Inferior parietal cortex (tissue), 1 donor: ENCODE measurements around the gene NSMCE3.
"Not testable (repeated sequence)": the region's sequence is repeated elsewhere in the genome, so short reads cannot be mapped to it uniquely, and the experiment has no call there.

Source experiments
- DNase-seq: peaks from one replicate; pipeline ENCODE4 v3.0.0-alpha.2; 2016; ENCODE audit errors: extremely low spot score

Gene NSMCE3

DNA sequence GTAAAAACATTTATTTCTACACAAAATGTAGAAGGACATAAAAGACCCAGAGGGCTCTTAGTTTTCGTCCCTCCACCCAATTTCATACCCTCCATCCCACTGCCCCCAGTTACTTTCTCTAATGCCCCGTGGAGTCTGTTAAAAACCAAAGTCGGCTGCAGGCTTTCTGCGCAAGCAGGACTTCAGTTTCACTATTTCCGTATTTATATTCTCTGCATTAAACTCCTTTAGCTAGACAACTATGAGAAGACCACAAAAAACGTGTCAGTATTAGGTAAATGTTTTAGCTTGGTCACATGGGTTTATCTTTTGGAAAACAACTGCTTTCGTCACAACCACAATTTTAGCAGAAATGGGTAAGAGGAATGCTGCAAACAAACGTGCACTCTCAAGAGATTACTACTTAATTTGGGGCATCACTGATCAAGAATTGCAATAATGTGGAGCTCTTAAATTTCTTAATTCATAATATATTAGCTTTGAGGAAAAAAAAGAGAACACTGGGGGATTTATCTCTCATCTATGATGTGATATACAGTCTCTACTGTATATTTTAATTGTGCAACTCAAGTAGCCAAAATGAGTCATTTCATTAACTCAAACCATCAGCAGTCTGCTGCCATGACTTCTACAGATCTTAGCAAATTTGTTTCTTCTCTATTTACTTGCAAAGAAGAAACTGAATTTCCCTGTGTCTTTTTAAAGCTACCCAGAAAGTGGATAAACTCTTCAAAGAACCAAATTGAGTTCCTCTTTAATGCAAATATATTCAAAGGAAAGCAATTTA lies 740 bp upstream of the NSMCE3 start:
- peak; percentile 64 for DNase-seq

DNA sequence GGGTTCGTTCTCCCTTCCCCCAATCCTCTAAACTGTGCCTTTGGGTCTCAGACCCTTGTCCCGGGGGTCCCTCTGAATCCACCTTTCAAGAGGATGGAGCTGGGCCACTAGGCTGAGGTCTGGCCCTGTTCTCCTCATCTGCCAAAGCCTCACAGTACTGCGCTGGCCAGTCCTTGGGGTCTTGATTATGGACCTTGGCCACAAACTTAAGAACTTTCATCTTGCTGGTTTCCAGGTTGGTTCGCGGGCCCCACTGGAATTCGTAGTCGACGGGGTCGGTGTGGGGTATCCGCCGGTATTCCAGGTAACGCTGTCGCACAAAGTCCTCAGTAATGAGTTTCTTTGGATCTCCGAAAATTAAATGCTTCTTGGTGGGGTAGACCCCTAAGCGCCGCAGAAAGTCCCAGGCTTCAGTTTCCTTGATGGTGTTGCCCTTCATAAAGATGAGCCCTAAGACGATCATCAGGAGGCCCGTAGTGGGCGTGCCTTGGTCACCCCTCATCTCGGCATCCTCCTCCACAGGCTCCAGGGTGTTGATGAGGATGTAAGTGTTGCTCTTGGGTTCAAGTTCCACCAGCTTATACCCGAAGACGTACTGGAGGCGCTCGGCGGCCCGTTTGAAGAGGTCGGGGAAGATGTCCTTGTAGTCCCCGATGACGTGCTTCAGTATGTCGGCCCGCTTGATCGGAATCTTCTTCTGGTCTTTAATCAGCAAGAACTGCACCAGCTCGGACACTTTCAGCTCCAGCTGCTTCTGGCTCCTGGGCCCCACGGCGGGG lies 727 bp downstream of the NSMCE3 start:
- peak; percentile 38 for DNase-seq

GRCh38 chr15:29266052-29266582 lies 3.5 kb downstream of the NSMCE3 start:
- no peak for DNase-seq

GRCh38 chr15:29263289-29263688 lies 6.3 kb downstream of the NSMCE3 start:
- DNase-seq, result no peak

DNA sequence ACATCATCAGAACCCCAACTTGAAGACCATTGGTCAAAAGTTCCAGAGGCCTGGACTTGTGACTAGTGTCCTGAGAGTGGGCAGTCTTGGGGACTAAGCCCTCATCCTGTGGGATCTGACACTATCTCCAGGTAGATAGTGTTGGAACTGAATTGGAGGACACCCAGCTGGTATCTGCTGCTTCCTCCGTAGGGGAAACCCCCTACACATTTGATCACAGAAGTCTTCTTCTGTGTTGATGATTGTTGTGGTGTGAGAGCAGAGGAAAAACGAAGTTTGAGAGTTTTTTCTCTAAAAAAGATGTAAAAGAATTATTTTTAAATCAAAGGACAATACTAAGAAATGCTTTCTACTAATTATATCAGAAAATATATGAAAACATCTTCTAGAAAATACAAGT lies 6.9 kb downstream of the NSMCE3 start:
- no peak for DNase-seq

- DNase-seq, result no peak
These were observed 8.7 kb downstream of the NSMCE3 start for GRCh38 chr15:29260896-29261295.

DNA sequence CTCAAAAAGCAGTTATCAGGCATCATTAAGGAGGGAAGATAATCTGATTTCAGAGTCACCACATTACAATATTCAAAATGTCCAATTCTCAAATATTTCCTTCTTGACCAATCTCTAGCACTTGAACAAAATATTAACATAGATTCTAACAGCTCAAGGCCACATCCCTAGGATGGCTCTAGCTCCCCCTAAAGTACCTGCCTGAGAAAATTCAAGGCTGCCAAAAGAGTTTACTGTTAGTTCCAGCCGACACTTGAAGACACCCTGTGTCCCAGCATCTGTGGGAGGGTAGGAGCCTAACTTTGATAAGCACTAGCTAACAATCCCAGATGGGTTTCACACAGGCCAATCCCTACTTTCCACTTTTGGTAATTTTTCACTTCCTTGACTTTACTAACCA lies 10.4 kb downstream of the NSMCE3 start:
- no peak for DNase-seq

DNA sequence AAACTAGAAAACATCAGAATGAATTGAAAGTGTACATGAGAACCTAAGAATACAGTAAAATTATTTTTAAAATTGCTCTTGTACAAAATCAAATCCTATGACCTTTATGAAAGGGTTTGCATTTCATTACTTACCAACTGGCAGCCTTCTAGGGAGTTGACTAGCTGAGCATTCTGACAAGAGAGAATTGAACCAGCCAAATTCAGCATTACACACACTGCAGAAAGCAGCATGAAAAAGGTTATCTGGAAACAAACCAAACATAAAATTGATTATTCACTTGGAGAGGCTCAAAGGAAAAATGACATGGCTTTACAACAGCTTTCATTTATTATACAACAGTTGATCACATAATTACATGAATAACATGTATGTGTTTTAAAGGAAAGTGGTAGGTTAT lies 17.4 kb downstream of the NSMCE3 start:
- DNase-seq, result no peak

GRCh38 chr15:29244544-29244943 lies 25.1 kb downstream of the NSMCE3 start:
- no peak for DNase-seq

GRCh38 chr15:29244123-29244522 lies 25.5 kb downstream of the NSMCE3 start:
- DNase-seq, result no peak

DNA sequence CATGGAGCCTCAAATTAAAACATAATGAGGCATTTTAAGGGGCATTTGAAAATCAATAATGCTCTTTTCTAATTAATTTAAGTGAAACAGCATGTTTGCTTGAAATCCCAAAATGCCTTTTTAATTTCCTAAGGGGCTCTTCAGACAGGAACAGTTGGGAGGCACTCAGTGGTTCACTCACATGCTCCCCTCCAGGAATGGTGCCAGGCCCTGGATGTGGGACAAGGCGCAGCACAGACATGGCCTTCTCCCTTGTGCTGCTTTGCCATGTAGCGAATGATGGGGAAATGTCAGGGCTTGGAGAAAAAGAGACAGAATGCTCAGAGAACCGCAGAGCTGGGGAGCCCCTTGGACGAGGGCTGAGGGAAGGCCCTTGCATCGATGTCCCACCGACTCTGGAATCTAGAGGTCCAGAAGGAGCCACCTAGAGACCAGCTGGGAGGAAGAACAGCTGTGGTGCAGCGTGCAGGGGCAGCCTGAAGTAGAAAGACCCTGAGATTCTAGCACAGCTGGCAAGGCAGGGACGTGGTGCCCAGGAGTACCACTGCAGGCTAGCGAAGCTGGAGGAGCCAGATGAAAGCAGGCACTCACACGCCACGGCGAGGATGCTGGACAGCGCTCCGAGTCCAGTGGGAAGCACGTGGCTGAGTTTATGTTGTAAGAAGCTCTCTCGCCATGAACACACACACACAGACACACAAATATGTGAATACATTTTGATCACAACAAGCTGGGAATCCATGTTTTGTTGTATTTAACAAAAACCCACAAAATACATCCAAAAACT lies 27.0 kb downstream of the NSMCE3 start:
- DNase-seq, result no peak

GRCh38 chr15:29241207-29241606 lies 28.4 kb downstream of the NSMCE3 start:
- DNase-seq, result no peak

- no peak for DNase-seq
These were observed 30.2 kb downstream of the NSMCE3 start for GRCh38 chr15:29239395-29239794.

DNA sequence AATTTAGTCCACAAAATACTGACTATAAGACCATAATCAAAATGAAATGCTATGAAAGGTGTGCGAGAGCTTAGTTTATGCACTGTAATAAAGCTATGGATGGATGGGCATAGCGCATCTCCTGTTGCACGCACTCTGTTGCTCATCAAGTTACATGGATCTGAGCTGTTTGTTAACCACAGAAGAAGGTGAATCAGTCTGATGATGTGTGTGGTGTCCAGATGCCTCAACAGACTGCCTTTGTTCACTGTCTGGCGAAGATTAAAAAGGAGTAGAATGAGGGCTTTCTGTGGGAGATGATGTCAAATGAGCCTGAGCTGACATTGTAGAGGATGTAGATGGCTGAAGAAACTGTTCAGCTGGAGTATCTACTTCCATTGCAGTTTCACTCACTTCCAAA lies 36.1 kb downstream of the NSMCE3 start:
- no peak for DNase-seq

DNA sequence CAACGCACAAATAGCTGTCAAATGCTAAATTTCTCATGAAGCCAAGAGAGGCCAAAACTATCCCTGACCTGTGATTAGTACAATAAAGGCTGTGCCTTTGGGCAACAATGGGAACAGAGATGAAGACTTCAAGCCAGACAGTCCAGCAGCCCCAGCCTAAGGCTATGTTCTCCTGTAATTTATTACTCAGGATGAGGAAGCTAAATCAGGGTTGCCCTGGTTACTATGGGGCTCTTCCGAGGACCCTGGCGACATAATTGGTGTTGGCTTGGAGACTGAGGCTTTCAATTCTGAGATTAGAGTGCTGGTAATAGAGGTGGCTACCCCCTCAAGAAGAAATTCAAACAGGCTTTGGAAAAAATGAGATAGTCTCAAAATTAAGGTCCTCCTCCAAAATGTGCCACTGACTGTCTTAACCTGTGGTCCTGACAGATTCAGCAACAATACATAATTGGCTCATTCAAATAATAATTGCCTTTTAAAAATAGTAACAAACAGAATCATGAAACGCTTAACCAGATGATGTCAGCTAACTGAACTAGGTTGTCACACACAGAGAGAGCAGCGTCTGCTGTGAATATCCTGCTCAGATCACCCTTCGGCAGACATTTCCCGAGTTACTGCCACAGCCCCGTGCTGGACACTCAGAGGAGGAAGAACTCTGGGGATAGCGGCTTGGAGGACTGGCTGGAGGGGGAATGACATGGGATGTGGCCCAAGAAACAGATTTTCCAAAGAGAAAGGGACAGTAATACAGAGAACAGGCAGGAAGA lies 43.0 kb downstream of the NSMCE3 start:
- DNase-seq, result no peak

- DNase-seq, result no peak
These were observed 43.9 kb downstream of the NSMCE3 start for GRCh38 chr15:29225534-29226234.

DNA sequence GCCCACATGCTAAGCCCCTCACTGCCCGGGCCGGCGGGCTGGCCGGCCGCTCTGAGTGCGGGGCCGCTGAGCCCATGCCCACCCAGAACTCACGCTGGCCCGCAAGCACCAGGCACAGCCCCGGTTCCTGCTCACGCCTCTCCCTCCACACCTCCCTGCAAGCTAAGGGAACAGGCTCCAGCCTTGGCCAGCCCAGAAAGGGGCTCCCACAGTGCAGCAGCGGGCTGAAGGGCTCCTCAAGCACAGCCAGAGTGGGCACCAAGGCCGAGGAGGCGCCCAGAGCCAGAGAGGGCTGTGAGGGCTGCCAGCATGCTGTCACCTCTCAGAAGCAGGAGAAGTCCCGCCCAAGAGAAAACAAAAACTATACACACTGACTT lies 44.6 kb downstream of the NSMCE3 start:
- not testable (repeated sequence) for DNase-seq

DNA sequence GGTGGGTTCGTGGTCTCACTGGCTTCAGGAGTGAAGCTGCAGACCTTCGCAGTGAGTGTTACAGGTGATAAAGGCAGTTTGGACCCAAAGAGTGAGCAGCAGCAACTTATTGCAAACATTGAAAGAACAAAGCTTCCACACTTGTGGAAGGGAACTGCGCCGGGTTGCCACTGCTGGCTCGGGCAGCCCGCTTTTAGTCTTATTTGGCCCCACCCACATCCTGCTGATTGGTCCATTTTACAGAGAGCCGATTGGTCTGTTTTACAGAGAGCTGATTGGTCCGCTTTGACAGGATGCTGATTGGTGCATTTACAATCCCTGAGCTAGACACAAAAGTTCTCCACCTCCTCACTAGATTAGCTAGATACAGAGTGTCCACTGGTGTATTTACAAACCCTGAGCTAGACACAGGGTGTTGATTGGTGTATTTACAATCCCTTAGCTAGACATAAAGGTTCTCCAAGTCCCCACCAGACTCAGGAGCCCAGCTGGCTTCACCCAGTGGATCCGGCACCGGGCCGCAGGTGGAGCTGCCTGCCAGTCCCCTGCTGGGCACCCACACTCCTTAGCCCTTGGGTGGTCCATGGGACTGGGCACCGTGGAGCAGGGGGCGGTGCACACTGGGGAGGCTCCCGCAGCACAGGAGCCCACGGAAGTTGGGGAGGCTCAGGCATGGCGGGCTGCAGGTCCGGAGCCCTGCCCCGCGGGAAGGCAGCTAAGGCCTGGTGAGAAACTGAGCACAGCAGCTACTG lies 45.2 kb downstream of the NSMCE3 start:
- not testable (repeated sequence) for DNase-seq

DNA sequence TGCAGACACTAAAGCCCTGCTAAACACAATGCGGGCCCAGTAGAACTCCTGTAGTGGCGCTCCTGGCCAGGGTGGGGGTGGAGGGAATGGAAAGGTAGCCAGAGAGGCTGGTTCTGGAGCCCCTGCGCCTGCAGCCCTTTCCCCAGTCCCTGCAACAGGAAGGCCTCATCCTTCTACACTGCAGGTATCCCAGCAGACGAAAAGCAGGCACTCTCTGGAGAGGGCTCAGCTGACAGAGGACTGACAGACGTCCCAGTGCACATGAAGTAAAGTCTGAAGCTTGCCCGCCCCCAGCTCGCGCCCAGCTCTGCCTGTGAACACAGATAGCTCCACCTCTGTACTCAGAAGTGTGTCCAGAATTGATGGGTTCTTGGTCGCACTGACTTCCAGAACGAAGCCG lies 46.0 kb downstream of the NSMCE3 start:
- DNase-seq, result no peak
